Nephron progenitor cell (in vitro differentiated cells): ENCODE results near the gene SH3D21.

Source experiments
- DNase-seq: peaks from one replicate; pipeline ENCODE4 v3.0.0; 2021
- H3K27ac Mint-ChIP-seq: 2 replicates; pipeline ENCODE4 v1.8.0; 2021; ENCODE audit warnings: mild to moderate bottlenecking, moderate library complexity, mixed read lengths
- H3K27me3 Mint-ChIP-seq: 2 replicates; pipeline ENCODE4 v1.8.0; 2021; ENCODE audit warnings: mild to moderate bottlenecking, low read depth, mixed read lengths; ENCODE audit not compliant: poor library complexity
- H3K36me3 Mint-ChIP-seq: 2 replicates; pipeline ENCODE4 v1.8.0; 2021; ENCODE audit warnings: low read depth, mixed read lengths
- H3K4me1 Mint-ChIP-seq: 2 replicates; pipeline ENCODE4 v1.8.0; 2021; ENCODE audit warnings: mixed read lengths
- H3K4me3 Mint-ChIP-seq: 2 replicates; pipeline ENCODE4 v1.8.0; 2021; ENCODE audit warnings: mild to moderate bottlenecking, moderate library complexity, mixed read lengths
- H3K9me3 Mint-ChIP-seq: 2 replicates; pipeline ENCODE4 v1.8.0; 2021; ENCODE audit warnings: mild to moderate bottlenecking, moderate library complexity, mixed read lengths
- TF ChIP-seq, protein P1 (sequence below): fragments of 200-600 bp; sonication (generic); IDR thresholded peaks from 2 replicates; pipeline ENCODE4 v1.5.0; 2021; ENCODE audit warnings: antibody characterized with exemption

Gene SH3D21

DNA sequence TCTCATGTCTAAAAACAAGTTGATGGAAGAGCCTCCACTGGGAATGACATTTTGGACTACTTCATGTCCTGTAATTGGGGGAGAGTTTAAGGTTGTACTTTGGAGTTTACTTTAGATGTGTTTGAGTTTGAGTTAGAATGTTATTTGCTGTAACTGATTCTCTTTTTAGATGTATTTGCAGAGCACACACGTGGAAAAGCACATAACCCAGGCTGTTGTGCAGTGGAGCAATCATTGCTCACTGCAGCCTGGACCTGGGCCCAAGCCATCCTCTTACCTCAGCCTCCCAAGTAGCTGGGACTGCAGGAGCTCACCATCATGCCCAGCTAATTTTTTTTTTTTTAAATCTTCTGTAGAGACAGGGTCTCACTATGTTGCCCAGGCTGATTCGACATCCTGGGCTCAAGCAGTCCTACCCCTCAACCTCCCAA is 36.7 kb upstream of the SH3D21 start:
- Mint-ChIP-seq H3K9me3 (no peaks in the 10 kb centered on the region), H3K27ac (no peak overlapping the region), H3K27me3 (no peaks in the 10 kb centered on the region), H3K4me1 (peaks cover under 1% of the 10 kb centered on the region), H3K36me3 (peaks cover 52% of the 10 kb centered on the region), H3K4me3 (no peak overlapping the region)
- TF ChIP-seq, protein P1, sequence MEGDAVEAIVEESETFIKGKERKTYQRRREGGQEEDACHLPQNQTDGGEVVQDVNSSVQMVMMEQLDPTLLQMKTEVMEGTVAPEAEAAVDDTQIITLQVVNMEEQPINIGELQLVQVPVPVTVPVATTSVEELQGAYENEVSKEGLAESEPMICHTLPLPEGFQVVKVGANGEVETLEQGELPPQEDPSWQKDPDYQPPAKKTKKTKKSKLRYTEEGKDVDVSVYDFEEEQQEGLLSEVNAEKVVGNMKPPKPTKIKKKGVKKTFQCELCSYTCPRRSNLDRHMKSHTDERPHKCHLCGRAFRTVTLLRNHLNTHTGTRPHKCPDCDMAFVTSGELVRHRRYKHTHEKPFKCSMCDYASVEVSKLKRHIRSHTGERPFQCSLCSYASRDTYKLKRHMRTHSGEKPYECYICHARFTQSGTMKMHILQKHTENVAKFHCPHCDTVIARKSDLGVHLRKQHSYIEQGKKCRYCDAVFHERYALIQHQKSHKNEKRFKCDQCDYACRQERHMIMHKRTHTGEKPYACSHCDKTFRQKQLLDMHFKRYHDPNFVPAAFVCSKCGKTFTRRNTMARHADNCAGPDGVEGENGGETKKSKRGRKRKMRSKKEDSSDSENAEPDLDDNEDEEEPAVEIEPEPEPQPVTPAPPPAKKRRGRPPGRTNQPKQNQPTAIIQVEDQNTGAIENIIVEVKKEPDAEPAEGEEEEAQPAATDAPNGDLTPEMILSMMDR: no peak
- DNase-seq: no peak

DNA sequence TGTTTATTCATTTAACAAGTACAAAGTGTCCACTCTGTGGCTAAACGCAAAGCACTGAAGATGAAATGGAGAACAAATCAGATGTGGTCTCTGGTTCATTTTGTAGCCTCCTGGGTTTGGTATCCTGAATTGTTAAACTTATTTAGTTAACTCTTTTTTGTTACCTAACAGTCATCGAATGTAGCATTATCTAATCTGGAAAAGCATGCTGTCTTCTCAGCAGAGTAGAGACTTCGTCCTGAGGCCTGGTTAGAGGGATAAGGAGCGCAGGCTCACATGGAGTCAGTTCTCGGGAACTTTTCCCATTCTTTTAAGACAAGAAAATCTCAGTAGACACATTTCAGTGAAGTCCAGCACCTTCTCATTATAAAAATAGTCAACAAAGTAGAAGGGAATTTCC is 33.1 kb upstream of the SH3D21 start:
- Mint-ChIP-seq H3K4me1 (no peaks in the 10 kb centered on the region), H3K27ac (no peak overlapping the region), H3K4me3 (no peak overlapping the region), H3K9me3 (no peaks in the 10 kb centered on the region), H3K36me3 (peaks cover 55% of the 10 kb centered on the region), H3K27me3 (no peaks in the 10 kb centered on the region)
- TF ChIP-seq, protein P1: no peak
- DNase-seq: no peak

DNA sequence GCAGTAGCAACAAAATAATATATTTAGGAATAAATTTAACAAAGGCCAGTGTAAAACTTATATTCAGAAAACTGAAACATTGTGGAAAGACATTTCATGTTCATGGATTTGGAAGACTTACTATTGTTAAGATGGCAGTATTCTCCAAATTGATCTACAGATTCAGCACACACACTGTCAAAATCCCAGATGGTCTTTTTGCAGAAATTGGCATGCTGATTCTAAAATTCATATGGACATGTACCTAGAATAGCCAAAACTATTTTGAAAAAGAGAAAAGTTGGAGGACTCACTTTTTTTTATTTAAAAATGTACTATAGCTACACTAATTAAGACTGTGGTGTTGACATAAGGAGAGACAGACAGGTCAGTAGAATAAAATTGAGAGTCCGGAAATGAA is 32.0 kb upstream of the SH3D21 start:
- H3K9me3 Mint-ChIP-seq: no peaks in the 10 kb centered on the region
- H3K27ac Mint-ChIP-seq: no peak overlapping the region
- no peak overlapping the region for H3K4me3 Mint-ChIP-seq
- H3K4me1 Mint-ChIP-seq: no peaks in the 10 kb centered on the region
- peaks cover 49% of the 10 kb centered on the region for H3K36me3 Mint-ChIP-seq
- TF ChIP-seq, protein P1: no peak
- DNase-seq: no peak
- H3K27me3 Mint-ChIP-seq: no peaks in the 10 kb centered on the region

DNA sequence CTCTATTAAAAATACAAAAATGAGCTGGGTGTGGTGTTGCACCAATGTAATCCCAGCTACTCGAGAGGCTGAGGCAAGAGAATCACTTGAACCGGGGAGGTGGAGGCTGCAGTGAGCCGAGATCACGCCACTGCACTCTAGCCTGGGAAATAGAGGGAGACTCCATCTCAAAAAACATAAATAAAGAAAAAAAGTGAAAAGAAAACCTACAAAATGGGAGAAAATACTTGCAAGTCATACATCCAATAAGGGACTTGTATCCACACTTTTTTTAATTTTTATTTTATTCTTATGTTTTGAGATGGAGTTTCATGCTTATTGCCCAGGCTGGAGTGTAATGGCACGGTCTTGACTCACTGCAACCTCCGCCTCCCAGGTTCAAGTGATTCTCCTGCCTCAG is 29.5 kb upstream of the SH3D21 start:
- H3K27ac Mint-ChIP-seq: no peak overlapping the region
- no peak for DNase-seq
- H3K9me3 Mint-ChIP-seq: no peaks in the 10 kb centered on the region
- no peaks in the 10 kb centered on the region for H3K27me3 Mint-ChIP-seq
- TF ChIP-seq, protein P1: no peak
- no peak overlapping the region for H3K4me3 Mint-ChIP-seq
- H3K4me1 Mint-ChIP-seq: no peaks in the 10 kb centered on the region
- peaks cover 38% of the 10 kb centered on the region for H3K36me3 Mint-ChIP-seq

DNA sequence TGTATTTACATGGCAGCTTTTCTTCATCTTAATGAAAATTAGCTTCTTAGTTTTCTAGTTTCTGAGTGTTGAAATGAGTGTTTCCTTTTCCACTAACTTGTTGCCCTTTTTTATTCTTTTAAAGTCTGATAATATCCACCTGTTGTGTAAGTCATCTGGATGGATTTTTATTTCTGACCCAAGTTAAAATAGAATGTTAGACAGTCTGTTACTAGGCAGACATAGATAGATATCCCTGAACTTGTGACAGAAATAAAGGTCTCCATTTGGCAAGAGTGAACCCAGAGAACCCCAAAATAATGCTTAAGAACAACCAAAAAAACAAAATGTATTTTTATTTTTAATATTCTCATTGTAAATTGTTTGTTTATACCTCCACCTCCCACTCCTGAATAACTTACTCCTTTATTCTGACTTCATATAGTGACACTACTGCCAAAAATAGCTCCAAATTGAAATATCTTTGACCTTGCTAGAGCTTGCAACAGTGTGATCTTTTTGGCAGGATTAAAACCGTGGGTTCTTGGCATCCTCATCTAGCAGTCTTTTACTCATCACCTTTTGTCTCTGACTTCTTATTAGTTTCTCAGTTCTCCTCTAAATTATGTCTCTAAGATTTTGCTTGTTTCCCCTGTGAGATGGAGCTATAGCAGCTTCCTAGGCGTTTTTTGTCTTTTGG is 26.9 kb upstream of the SH3D21 start:
- TF ChIP-seq, protein P1: no peak
- peak overlapping the region; percentile 49 for H3K27ac Mint-ChIP-seq
- no peak for DNase-seq
- H3K9me3 Mint-ChIP-seq: no peaks in the 10 kb centered on the region
- no peaks in the 10 kb centered on the region for H3K27me3 Mint-ChIP-seq
- no peak overlapping the region for H3K4me3 Mint-ChIP-seq
- H3K4me1 Mint-ChIP-seq: no peaks in the 10 kb centered on the region
- peaks cover 25% of the 10 kb centered on the region for H3K36me3 Mint-ChIP-seq

DNA sequence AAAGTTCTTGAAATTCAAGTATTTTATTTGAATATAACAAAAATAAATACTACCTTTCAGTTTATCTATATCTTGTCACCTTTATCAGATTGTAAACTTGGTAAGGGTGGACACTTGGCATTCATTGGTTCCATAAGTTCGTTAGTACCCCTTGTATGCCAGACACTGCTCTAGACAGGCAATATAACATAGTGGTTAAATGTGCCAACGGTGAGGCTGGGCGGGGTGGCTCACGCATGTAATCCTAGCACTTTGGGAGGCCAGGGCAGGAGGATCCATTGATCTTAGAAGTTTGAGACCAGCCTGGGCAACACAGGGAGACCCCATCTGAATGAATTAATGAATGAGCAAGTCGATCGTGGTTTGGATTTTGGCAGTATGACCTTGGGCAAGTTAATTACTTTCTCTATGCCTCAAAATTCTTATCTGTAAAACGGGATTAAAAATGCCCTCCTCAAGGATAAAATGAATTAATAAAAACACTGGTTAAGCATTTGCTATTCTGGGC is 26.3 kb upstream of the SH3D21 start:
- TF ChIP-seq, protein P1: no peak
- H3K4me1 Mint-ChIP-seq: no peaks in the 10 kb centered on the region
- no peaks in the 10 kb centered on the region for H3K27me3 Mint-ChIP-seq
- H3K4me3 Mint-ChIP-seq: no peak overlapping the region
- peaks cover 19% of the 10 kb centered on the region for H3K36me3 Mint-ChIP-seq
- no peaks in the 10 kb centered on the region for H3K9me3 Mint-ChIP-seq
- peak overlapping the region; percentile 81 for H3K27ac Mint-ChIP-seq
- DNase-seq: no peak
